ENCODE measurements around the gene LMAN1L. TPM values are rescaled to one million over a fixed set of nuclear protein-coding genes. Genes with fewer than 3 reads are reported as not detected.

Gene LMAN1L
- total and polyA plus RNA-seq, 2 of the 4 experiments (the other 2 are of a cell fraction) = not detected

- H3K9ac ChIP-seq (ENCODE audit: low read depth, low read length) = no peak overlapping the region
- H4K20me1 ChIP-seq (ENCODE audit: insufficient read depth, low read length) = peaks cover 87% of the 10 kb centered on the region
- 100% methylated on average over 3 of the region's 14 CpGs; no CpG with 5 or more reads in 1 of the 2 experiments for WGBS, 2 experiments (ENCODE audit: extremely low coverage in 2 of 2, insufficient read length in 1 of 2)
- H3K56ac ChIP-seq (ENCODE audit: extremely low read depth, insufficient read depth, low read length) = no peak overlapping the region
- no peak overlapping the region for H4K5ac ChIP-seq (ENCODE audit: low read depth, low read length)
- H3K9me1 ChIP-seq (ENCODE audit: insufficient read depth, low read length) = peaks cover 22% of the 10 kb centered on the region
- H3K14ac ChIP-seq (replicated peaks; ENCODE audit: low read depth, low read length) = no peak overlapping the region
- no peak overlapping the region for H2BK5ac ChIP-seq (ENCODE audit: low read depth, low read length, poor library complexity, severe bottlenecking)
- DNase-seq (no peak), ATAC-seq (ENCODE audit: low read depth) (no peak)
- intact Hi-C loops (cut with micrococcal nuclease) = no loop called here
- CTCF ChIA-PET = no interaction called here
- no peak overlapping the region for H2BK20ac ChIP-seq (ENCODE audit: low read depth, low read length)
- H3K18ac ChIP-seq (ENCODE audit: low read depth, low read length) = no peak overlapping the region
- H4K8ac ChIP-seq (ENCODE audit: low read depth in 2 of 2, low read length in 2 of 2) = no peak overlapping the region
- H3K27me3 ChIP-seq (ENCODE audit: control insufficient read depth, insufficient read depth, low read length) = no peaks in the 10 kb centered on the region
- H3K23ac ChIP-seq (ENCODE audit: low read depth, low read length) = no peak overlapping the region
- H4K91ac ChIP-seq (ENCODE audit: insufficient read depth, low read depth, low read length) = no peak overlapping the region
- H3K9me3 ChIP-seq (ENCODE audit: control insufficient read depth, insufficient read depth, low read length) = no peaks in the 10 kb centered on the region
- no peak overlapping the region for H2AK5ac ChIP-seq (ENCODE audit: low read depth, low read length)
- H2AK9ac ChIP-seq (replicated peaks; ENCODE audit: low read depth, low read length, poor library complexity) = no peak overlapping the region
- no peak overlapping the region for H2BK15ac ChIP-seq (ENCODE audit: low read depth, low read length)
- no peak overlapping the region for H2AFZ ChIP-seq (replicated peaks; ENCODE audit: low read length, poor library complexity)
- no peak overlapping the region for H3K4me2 ChIP-seq (ENCODE audit: low read depth, low read length)
- no peak overlapping the region for H3K4me3 ChIP-seq (ENCODE audit: insufficient read depth, low read depth, low read length)
- H3K4me1 ChIP-seq (ENCODE audit: control insufficient read depth, insufficient read depth, low read length) = peaks cover 2% of the 10 kb centered on the region
- in situ Hi-C loops (cut with MboI; ENCODE audit: low sequenced_read_pairs) = no loop called here
- H2BK120ac ChIP-seq (ENCODE audit: low read depth, low read length) = no peak overlapping the region
- no peak overlapping the region for H3K4ac ChIP-seq (ENCODE audit: low read depth, low read length)
- H3K79me1 ChIP-seq (ENCODE audit: low read depth in 1 of 2, low read length in 2 of 2) = peaks cover 22 to 89% of the 10 kb centered on the region in 2 experiments
- H3K36me3 ChIP-seq (ENCODE audit: control insufficient read depth, insufficient read depth, low read length) = peaks cover 21% of the 10 kb centered on the region
- H3K27ac ChIP-seq (ENCODE audit: insufficient read depth, low read length) = no peak overlapping the region
- no TSS peak for BruUV-seq (replicated peaks)
- POLR2A ChIA-PET (ENCODE audit: unreplicated experiment) = no interaction called here
- dilution Hi-C loops (cut with HindIII; ENCODE audit: low sequenced_read_pairs, unreplicated experiment) = no loop called here
- no peak for TF ChIP-seq CEBPB (IDR thresholded peaks at IDR 0.05; ENCODE audit: low read depth, low read length)
- TF ChIP-seq CHD1 (IDR thresholded peaks at IDR 0.05; ENCODE audit: low read depth, low read length) = no peak
- no peak for TF ChIP-seq NFE2L2 (IDR thresholded peaks at IDR 0.05; ENCODE audit: low read depth, low read length)
- no peak for TF ChIP-seq CTCF (conservative IDR thresholded peaks at IDR 0.05; ENCODE audit: low read depth, low read length)
- no peak for TF ChIP-seq BHLHE40 (IDR thresholded peaks at IDR 0.05; ENCODE audit: low read depth, low read length)
Observed at GRCh38 chr15:74795966-74796625, 16.5 kb upstream of the LMAN1L start.

Measured in IMR-90 (cell line).